ENCODE results near the gene FAM163B.

Gene FAM163B

DNA sequence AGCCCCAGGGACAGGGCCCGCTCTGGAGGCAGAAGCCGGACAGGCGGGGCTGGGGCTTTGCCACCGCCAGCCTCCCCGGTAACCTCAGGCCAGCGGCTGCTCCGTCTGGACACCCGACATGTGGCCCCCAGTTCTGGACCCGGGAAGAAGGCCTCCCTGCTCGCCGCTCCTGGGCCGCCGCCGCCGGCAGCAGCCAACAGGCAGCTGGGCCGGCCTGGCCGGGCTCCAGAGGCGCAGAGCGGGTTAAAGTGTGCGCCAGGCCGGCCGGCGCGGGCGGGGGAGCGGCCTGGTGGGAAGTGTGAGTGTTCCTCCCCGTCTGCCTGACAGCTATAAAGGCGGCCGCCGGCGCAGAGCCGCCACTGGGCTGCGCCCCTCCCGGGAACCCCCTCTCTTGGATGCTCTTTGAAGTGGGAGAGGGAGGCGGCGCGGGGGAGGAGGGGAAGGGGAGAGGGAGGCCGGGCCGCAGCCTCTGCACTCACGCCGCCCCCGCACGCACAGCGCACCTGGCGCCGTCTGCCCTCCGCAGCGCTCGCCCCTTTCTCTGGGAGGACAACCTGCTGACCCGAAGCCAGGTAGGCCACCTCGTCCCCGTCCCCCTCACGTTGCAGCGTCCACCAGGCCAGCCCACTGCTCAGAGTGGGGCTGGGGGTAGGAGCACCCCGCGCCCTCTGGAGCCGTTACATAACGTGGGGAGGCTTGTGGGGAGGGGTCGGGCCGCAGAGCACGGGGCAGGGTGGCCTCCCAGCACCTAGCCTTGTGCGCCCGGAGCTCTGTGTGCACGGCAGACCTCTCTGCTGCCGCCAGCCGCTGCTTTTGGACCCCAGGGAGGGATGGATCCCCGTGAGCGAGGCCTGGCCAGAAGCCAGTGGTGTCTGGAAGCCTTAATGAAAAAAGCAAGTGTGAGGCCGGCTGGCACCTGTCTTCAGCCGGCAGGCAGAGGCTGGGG is 74.6 kb downstream of the FAM163B start, which contains the start of gene ADAMTSL2:
TSS of gene ADAMTSL2 (plus strand) at position 359 of the 946 bp plus-strand sequence. CDS start 2,009 bp downstream, outside the sequence.
- no peak within 1 kb of the TSS for H3K27ac ChIP-seq (replicated peaks)

GRCh38 chr9:133533857-133534256 is 75.3 kb downstream of the FAM163B start:
- peaks cover 25% of the 10 kb centered on the region for H3K27me3 ChIP-seq (ENCODE audit: insufficient read depth, poor library complexity, severe bottlenecking)
- no peak for DNase-seq (ENCODE audit: low read depth in 1 of 2, low spot score in 1 of 2)
- no peak overlapping the region for H3K4me3 ChIP-seq (replicated peaks; ENCODE audit: insufficient read depth, low read length)
- TF ChIP-seq REST (IDR thresholded peaks at IDR 0.05; ENCODE audit: insufficient replicate concordance, low read depth): no peak
- TF ChIP-seq POLR2AphosphoS5 (IDR thresholded peaks at IDR 0.05; ENCODE audit: low read depth): no peak
- no peak overlapping the region for H3K27ac ChIP-seq (replicated peaks)

More for the DNA sequence above, 74.6 kb downstream of the FAM163B start, which contains the start of gene ADAMTSL2:
- DNase-seq (ENCODE audit: low read depth in 1 of 2, low spot score in 1 of 2): no peak
- TF ChIP-seq POLR2AphosphoS5 (IDR thresholded peaks at IDR 0.05; ENCODE audit: low read depth) (no peak), GABPA (IDR thresholded peaks at IDR 0.05; ENCODE audit: low read depth) (no peak), SPI1 (IDR thresholded peaks at IDR 0.05; ENCODE audit: borderline replicate concordance, low read depth) (no peak), REST (IDR thresholded peaks at IDR 0.05; ENCODE audit: insufficient replicate concordance, low read depth) (no peak), CTCF (IDR thresholded peaks at IDR 0.05; ENCODE audit: insufficient read depth, low read length) (no peak)
- Histone ChIP-seq H3K4me3 (replicated peaks; ENCODE audit: insufficient read depth, low read length) (no peak within 1 kb of the TSS), H3K27me3 (ENCODE audit: insufficient read depth, poor library complexity, severe bottlenecking) (peaks cover 25% of the 10 kb centered on the region)

DNA sequence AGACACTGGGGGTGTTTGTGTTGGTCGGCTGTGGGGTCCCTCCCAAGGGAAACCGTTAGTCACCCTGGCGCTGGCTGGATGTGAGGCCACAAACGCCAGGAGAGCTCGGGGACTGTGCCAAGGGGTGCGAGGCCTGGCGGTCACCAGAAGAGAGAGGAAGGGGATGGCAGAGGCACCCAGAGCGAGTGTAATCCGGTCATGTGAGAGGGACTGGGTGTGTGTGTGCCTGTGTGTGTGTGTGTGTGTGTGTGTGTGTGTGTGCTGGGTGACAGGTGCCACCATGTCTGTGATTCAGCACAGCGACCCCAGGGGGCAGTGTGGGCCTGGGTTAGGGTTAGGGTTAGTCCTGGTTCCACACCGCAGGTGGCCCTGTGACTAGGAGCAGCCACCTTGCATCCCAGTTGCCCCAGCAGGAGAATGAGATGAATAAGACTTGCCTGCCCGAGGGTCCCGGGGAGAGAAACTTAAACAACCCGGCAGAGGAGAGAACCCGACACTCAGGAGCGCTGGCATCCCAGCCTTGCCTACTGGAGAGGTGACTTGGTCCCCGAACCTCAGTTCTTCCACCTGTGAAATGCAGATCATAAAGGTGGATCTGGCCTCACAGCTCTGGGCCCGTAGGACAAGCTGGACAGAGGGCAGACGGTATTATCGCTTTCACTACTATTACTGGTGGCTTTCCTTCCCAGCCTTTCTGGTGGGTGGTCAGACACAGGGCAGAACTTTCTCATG is 76.1 kb downstream of the FAM163B start:
- H3K4me3 ChIP-seq (replicated peaks; ENCODE audit: insufficient read depth, low read length): no peak overlapping the region
- TF ChIP-seq REST (IDR thresholded peaks at IDR 0.05; ENCODE audit: insufficient replicate concordance, low read depth) (no peak), CTCF (IDR thresholded peaks at IDR 0.05; ENCODE audit: insufficient read depth, low read length) (peak; percentile 13)
- H3K27me3 ChIP-seq (ENCODE audit: insufficient read depth, poor library complexity, severe bottlenecking): peaks cover 25% of the 10 kb centered on the region
- H3K27ac ChIP-seq (replicated peaks): no peak overlapping the region
- peak; percentile 41 to 67 for DNase-seq (ENCODE audit: low read depth in 1 of 2, low spot score in 1 of 2)
